Cardiac muscle cell (in vitro differentiated cells and primary cell): ENCODE measurements around the gene IP6K3. TPM values are rescaled to one million over a fixed set of nuclear protein-coding genes. Genes with fewer than 3 reads are reported as not detected.

Experiments used
- DNase-seq, 2 donors: peaks; one replicate each; pipeline versions ENCODE4 v3.0.0 to v3.0.0-alpha.2; 2010 to 2017; ENCODE audit warnings: low read depth in 1 of 2, low spot score in 1 of 2
- H3K27ac ChIP-seq: fragments of 200-600 bp; sonication (generic); 2 replicates; pipeline ENCODE4 v1.5.1; 2016
- H3K27me3 ChIP-seq: fragments of 200-600 bp; sonication (generic); 2 replicates; pipeline ENCODE4 v1.6.0; 2016; ENCODE audit warnings: control low read depth
- H3K36me3 ChIP-seq: fragments of 200-600 bp; sonication (generic); 2 replicates; pipeline ENCODE4 v1.5.1; 2016; ENCODE audit warnings: control low read depth
- H3K4me1 ChIP-seq: fragments of 200-600 bp; sonication (generic); 2 replicates; pipeline ENCODE4 v1.8.1; 2017; ENCODE audit warnings: low read depth, mild to moderate bottlenecking, mixed run types
- H3K4me3 ChIP-seq: fragments of 200-600 bp; sonication (generic); 2 replicates; pipeline ENCODE4 v1.5.1; 2016; ENCODE audit warnings: mild to moderate bottlenecking
- H3K9me3 ChIP-seq: fragments of 200-600 bp; sonication (generic); 2 replicates; pipeline ENCODE4 v1.5.1; 2017; ENCODE audit warnings: low read depth, mild to moderate bottlenecking, control low read depth
- CTCF ChIP-seq: IDR thresholded peaks from 2 replicates; pipeline ENCODE4 v1.5.1; 2012; ENCODE audit warnings: low read depth, mild to moderate bottlenecking, low read length
- polyA plus RNA-seq: library from polyadenylated mRNA; unstranded; fragments of >200 nt; fragmentation: Nextera tagmentation; extraction: Ambion mirVana; gene quantifications from 2 replicates; pipeline ENCODE4 v1.2.1, GENCODE V29; 2016
- total RNA-seq: library from RNA; depleted of rRNA; stranded (reverse); fragments of >200 nt; gene quantifications from 2 replicates; pipeline ENCODE4 v1.2.3, GENCODE V29; 2016

Gene IP6K3
- total and polyA plus RNA-seq, 2 experiments from 2014 or later = 2.9 to 5.0 TPM

- Histone ChIP-seq H3K4me1 (peaks cover 14% of the 10 kb centered on the region), H3K36me3 (peaks cover 17% of the 10 kb centered on the region), H3K4me3 (no peak overlapping the region), H3K9me3 (no peaks in the 10 kb centered on the region), H3K27ac (no peak overlapping the region), H3K27me3 (no peaks in the 10 kb centered on the region)
- no peak for TF ChIP-seq CTCF
- no peak for DNase-seq
Measured at GRCh38 chr6:33786736-33787135, 40.0 kb upstream of the IP6K3 start.

GRCh38 chr6:33785778-33786177 lies 39.1 kb upstream of the IP6K3 start:
- no peak overlapping the region for H3K27ac ChIP-seq
- H3K36me3 ChIP-seq = peaks cover 17% of the 10 kb centered on the region
- H3K9me3 ChIP-seq = no peaks in the 10 kb centered on the region
- DNase-seq = peak in 1 of 2 donors; percentile 38
- H3K27me3 ChIP-seq = no peaks in the 10 kb centered on the region
- no peak overlapping the region for H3K4me3 ChIP-seq
- no peak for TF ChIP-seq CTCF
- peaks cover 22% of the 10 kb centered on the region for H3K4me1 ChIP-seq

- H3K9me3 ChIP-seq = no peaks in the 10 kb centered on the region
- no peak for DNase-seq
- no peak for TF ChIP-seq CTCF
- no peak overlapping the region for H3K4me3 ChIP-seq
- peaks cover 17% of the 10 kb centered on the region for H3K36me3 ChIP-seq
- no peaks in the 10 kb centered on the region for H3K27me3 ChIP-seq
- no peak overlapping the region for H3K27ac ChIP-seq
- H3K4me1 ChIP-seq = peaks cover 22% of the 10 kb centered on the region
Measured at GRCh38 chr6:33784787-33785186, 38.1 kb upstream of the IP6K3 start.

- peaks cover 24% of the 10 kb centered on the region for H3K36me3 ChIP-seq
Measured at GRCh38 chr6:33783781-33784520, 37.2 kb upstream of the IP6K3 start.

GRCh38 chr6:33782561-33782960 lies 35.9 kb upstream of the IP6K3 start:
- Histone ChIP-seq H3K27ac (no peak overlapping the region), H3K27me3 (no peaks in the 10 kb centered on the region), H3K4me1 (peaks cover 15% of the 10 kb centered on the region), H3K36me3 (peaks cover 38% of the 10 kb centered on the region), H3K4me3 (no peak overlapping the region), H3K9me3 (no peaks in the 10 kb centered on the region)
- TF ChIP-seq CTCF = no peak
- DNase-seq = no peak

More at GRCh38 chr6:33783781-33784520, 37.2 kb upstream of the IP6K3 start:
- Histone ChIP-seq H3K4me1 (peaks cover 19% of the 10 kb centered on the region), H3K9me3 (no peaks in the 10 kb centered on the region), H3K27me3 (no peaks in the 10 kb centered on the region), H3K4me3 (no peak overlapping the region), H3K27ac (no peak overlapping the region)
- no peak for TF ChIP-seq CTCF
- DNase-seq = no peak
